GM18858 (cell line): ENCODE data around the gene CIPC.

Source experiments
- ATAC-seq: cut with Tn5 transposase; IDR thresholded peaks from one replicate; pipeline ENCODE4 v1.9.1; 2021; ENCODE audit not compliant: unreplicated experiment

Gene CIPC

DNA sequence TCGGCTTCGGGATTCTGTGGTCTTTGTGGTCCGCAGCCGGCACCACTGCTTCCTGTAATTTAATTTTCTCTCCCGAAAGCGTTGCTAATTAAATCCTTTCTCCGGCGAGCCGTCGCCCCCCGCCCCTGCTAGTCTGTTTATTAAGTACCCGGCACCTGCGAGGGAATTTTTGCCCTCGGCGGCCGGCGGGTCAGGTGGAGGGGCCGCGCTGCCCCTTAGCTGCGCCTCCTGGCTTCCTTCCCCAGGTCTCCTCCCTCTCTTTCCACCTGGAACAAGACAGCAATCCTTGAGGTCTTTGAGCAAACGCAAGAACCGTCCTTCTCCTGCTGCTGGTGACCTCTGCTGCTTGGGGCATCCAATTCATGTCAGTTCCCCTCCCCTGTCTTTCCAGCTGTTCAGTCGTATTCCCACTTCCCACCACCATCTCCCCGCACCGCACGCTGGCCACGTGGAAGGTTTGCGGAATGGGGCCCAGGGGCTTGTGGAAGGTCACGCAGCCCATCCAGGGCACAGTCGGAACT is 27.3 kb downstream of the CIPC start:
- no peak for ATAC-seq

- ATAC-seq, result no peak
These were observed 27.8 kb downstream of the CIPC start for GRCh38 chr14:77125823-77126325.

GRCh38 chr14:77126461-77126990 is 28.5 kb downstream of the CIPC start:
- ATAC-seq, result no peak

- ATAC-seq, result no peak
These were observed 30.4 kb downstream of the CIPC start for GRCh38 chr14:77128414-77128891.

GRCh38 chr14:77130386-77130785 is 32.3 kb downstream of the CIPC start:
- no peak for ATAC-seq

DNA sequence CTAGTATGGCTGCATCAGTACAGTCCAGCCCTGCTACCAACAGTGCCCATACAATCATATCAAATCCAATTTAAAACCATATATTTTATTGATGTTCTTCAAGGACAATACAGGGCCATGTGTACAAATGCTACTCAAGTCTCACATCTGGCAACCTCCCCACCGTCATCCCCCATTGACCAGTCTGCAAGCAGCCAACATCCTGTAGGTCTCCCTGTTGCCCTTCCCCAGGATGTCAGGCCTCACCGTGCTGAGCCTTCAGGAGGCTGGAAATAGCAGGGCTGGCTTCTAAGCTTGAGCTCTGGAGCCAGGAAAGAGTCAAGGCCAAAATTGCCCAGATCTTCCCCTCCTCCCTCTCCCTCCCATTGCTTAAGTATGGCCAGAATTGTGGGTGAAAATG is 33.1 kb downstream of the CIPC start:
- no peak for ATAC-seq

- ATAC-seq, result no peak
These were observed 33.9 kb downstream of the CIPC start for GRCh38 chr14:77131871-77132486.

- peak; percentile 55 for ATAC-seq
These were observed 35.8 kb downstream of the CIPC start for GRCh38 chr14:77133720-77134338.

DNA sequence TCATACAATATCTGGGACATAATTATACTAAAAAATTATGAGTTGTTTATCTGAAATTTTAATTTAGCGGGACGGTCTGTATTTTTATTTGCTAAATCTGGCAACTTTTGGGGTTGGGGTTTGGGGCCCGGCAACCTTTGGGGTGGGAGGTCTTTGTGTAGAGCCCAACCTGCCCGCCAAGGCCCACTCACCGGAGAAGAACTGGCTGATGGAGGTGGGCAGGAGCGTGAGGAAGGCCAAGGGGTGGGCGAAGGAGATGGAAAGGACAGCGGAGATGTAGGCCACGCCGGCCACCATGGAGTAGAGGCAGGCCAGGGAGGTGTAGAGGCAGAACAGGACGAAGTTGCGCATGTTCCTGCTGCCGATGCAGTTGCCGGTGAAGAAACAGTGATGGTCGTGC is 41.0 kb downstream of the CIPC start:
- no peak for ATAC-seq

- ATAC-seq, result no peak
These were observed 41.7 kb downstream of the CIPC start for GRCh38 chr14:77139540-77140358.

GRCh38 chr14:77140359-77141213 is 42.5 kb downstream of the CIPC start:
- no peak for ATAC-seq

GRCh38 chr14:77141214-77142004 is 43.4 kb downstream of the CIPC start, which contains the start of gene ZDHHC22:
Gene ZDHHC22 (minus strand): TSS chr14:77141791. CDS start chr14:77139738, 2,053 bp downstream.
- ATAC-seq, result no peak

DNA sequence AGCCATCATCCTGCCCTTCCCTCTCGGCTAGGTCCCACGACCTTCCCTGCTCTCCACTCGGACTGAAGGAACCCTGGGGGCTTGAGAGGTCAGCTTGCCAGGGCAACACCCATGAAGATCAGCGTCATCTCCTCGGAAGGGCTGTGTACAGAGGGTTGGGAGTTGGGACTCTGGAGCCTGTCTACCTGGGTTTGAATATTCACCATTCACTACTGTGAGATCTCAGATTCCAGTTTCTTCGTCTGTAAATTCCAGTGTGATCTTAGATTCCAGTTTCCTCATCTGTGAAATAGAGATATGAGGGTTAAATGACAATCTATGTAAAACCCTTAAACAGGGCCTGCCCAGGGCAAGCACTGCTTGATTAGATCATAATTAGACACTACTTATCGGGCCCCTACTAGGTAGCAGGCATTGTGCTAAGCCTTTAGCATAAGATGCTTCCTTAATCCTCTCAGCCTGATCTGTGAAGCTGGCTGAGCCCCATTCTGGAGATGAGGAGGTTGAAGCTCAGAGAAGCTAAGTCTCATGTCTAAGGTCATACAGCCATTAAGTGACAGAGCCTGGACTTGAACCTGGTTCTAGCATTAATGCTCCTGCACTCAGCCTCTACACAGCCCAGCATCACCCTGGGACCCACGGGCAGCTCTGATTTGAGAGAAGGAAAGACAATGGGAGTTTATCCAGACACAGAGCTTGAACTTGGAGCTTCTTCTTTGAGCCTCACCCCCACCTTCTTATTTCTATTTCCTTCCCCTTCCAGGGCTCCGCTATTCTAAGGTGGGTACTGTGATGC is 44.1 kb downstream of the CIPC start:
- no peak for ATAC-seq

- ATAC-seq, result no peak
These were observed 45.0 kb downstream of the CIPC start for GRCh38 chr14:77143071-77143470.

DNA sequence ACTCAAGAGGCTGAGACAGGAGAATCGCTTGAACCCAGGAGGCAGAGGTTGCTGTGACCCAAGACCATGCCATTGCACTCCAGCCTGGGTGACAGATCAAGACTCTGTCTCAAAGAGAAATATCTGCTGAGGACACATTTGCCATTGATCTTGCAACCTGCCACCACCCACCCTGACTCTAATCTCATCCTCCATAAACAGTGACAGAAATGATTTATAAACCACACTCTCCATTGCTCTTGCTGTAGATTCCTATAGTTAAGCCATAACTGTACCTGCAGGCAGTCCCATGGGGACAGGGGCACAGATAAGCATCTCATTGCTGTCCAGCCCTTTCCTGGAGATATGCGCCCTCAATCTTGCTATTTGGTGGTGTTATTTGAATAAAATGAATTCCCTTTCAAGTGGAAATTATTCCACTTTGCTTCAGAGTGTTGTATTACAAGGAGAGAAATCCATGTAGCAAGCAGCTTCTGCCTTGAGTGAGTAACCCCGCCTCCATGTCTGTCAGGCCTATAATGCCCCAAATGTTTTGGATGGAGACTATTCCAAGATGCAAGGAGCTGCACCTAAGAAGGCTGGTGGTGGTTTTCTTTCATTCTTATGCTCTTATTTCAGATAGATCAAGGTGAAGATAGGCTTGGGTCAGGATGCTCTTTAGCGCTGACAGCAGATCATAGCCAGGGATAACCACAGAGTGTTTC is 46.5 kb downstream of the CIPC start:
- ATAC-seq, result no peak

DNA sequence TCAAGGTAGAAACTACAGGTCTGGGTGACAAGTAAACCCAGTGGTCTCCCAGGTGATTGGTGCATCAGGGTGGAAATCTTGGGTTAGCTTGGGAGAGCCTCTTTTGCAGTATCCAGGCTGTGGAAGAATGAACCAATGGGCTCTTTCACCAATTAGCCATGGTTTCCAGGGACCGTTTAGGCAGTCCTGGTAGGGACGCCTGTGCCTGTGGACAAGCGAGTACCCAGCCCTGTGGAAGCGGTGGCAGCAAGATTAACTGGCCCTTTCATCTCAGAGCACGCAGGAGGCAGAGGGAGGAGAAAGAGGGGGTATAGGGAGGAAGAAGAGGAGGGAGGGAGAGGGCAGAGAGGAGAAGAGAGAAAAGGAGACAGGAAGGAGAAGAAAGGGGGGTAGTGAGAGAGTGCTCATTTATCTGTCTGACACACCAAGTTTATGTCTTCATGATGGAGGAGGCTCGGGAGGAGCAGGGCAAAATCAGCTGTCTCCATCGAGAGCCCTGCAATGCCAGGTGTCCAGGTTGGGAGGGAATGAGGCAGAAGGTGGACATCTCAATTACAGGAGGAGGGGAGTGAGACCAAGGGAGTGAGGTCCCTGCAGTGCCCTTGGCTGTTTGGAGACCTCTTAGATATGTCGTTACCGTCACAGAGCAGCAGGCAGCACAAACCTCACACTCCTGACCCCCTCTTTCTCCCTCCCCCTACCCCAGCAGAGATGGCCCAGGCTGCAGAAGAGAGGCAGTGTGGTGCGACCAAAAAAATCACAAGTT is 48.1 kb downstream of the CIPC start:
- ATAC-seq, result no peak

- ATAC-seq, result no peak
These were observed 50.6 kb downstream of the CIPC start for GRCh38 chr14:77148510-77149231.
